Cortex of kidney (tissue), 1 donor: ENCODE results near the gene HCAR3.

Experiments
- DNase-seq: peaks from one replicate; lab custom pipeline; 2025; lab: John Stamatoyannopoulos, UW

The HCAR3 gene

GRCh38 chr12:122669397-122670070 is 47.1 kb downstream of the HCAR3 start:
- no peak for DNase-seq

GRCh38 chr12:122668268-122668667 is 48.3 kb downstream of the HCAR3 start:
- DNase-seq, result no peak

GRCh38 chr12:122665759-122666158 is 50.9 kb downstream of the HCAR3 start:
- no peak for DNase-seq

- DNase-seq, result no peak
Observed at GRCh38 chr12:122665349-122665748, 51.3 kb downstream of the HCAR3 start.
